Globus pallidus (tissue), 1 donor: ENCODE measurements around the gene NAB2.

ENCODE experiments used
- DNase-seq: peaks from one replicate; pipeline ENCODE4 v3.0.0-alpha.2; 2015; ENCODE audit warnings: low spot score

Gene NAB2

GRCh38 chr12:57131896-57132744 lies 43.2 kb downstream of the NAB2 start:
- no peak for DNase-seq

- no peak for DNase-seq
Observed at GRCh38 chr12:57133013-57133569, 44.2 kb downstream of the NAB2 start.

GRCh38 chr12:57133916-57134315 lies 45.0 kb downstream of the NAB2 start:
- no peak for DNase-seq

GRCh38 chr12:57134949-57135348 lies 46.0 kb downstream of the NAB2 start:
- DNase-seq, result no peak

- peak; percentile 89 for DNase-seq
Observed at GRCh38 chr12:57135527-57136326, 46.8 kb downstream of the NAB2 start.

- DNase-seq, result no peak
Observed at GRCh38 chr12:57138526-57139272, 49.8 kb downstream of the NAB2 start.

GRCh38 chr12:57139796-57140649 lies 51.1 kb downstream of the NAB2 start:
- no peak for DNase-seq

- no peak for DNase-seq
Observed at GRCh38 chr12:57141249-57141648, 52.3 kb downstream of the NAB2 start.

GRCh38 chr12:57142121-57142520 lies 53.2 kb downstream of the NAB2 start:
- DNase-seq, result no peak

GRCh38 chr12:57142727-57143126 lies 53.8 kb downstream of the NAB2 start:
- DNase-seq, result no peak

GRCh38 chr12:57143454-57143853 lies 54.5 kb downstream of the NAB2 start:
- no peak for DNase-seq
